ENCODE measurements around the gene UNC13C. TPM values are rescaled to one million over a fixed set of nuclear protein-coding genes. Genes with fewer than 3 reads are reported as not detected.

Gene UNC13C
- total RNA-seq, 4 donors from 2014 or later = 0.04 to 0.24 (median 0.22) TPM

GRCh38 chr15:54033869-54034458, 55.7 kb downstream of the UNC13C start:
- no peak for DNase-seq (ENCODE audit: low spot score in 2 of 2)
- WGBS = 77% methylated on average over 3 of the region's 3 CpGs
- no peak overlapping the region for H3K4me3 ChIP-seq
- H3K9me3 ChIP-seq = no peaks in the 10 kb centered on the region
- no peaks in the 10 kb centered on the region for H3K36me3 ChIP-seq
- TF ChIP-seq EP300 (IDR thresholded peaks at IDR 0.05) (no peak), POLR2A (IDR thresholded peaks at IDR 0.05) (no peak), POLR2AphosphoS5 (IDR thresholded peaks at IDR 0.05) (no peak), CTCF (IDR thresholded peaks at IDR 0.05) (no peak)
- H3K27ac ChIP-seq = no peak overlapping the region
- no peaks in the 10 kb centered on the region for H3K4me1 ChIP-seq
- H3K27me3 ChIP-seq = no peaks in the 10 kb centered on the region

- DNase-seq (ENCODE audit: low spot score in 2 of 2) = no peak
- H3K4me1 ChIP-seq = no peaks in the 10 kb centered on the region
- no peaks in the 10 kb centered on the region for H3K27me3 ChIP-seq
- no peak overlapping the region for H3K4me3 ChIP-seq
- WGBS = 89% methylated on average over 7 of the region's 7 CpGs
- no peaks in the 10 kb centered on the region for H3K9me3 ChIP-seq
- H3K36me3 ChIP-seq = no peaks in the 10 kb centered on the region
- no peak overlapping the region for H3K27ac ChIP-seq
- no peak for TF ChIP-seq POLR2A (IDR thresholded peaks at IDR 0.05)
- TF ChIP-seq CTCF (IDR thresholded peaks at IDR 0.05) = no peak
- TF ChIP-seq POLR2AphosphoS5 (IDR thresholded peaks at IDR 0.05) = no peak
- TF ChIP-seq EP300 (IDR thresholded peaks at IDR 0.05) = no peak
These were observed 57.4 kb downstream of the UNC13C start for GRCh38 chr15:54035616-54036015.

- TF ChIP-seq EP300 (IDR thresholded peaks at IDR 0.05) (no peak), POLR2AphosphoS5 (IDR thresholded peaks at IDR 0.05) (no peak), POLR2A (IDR thresholded peaks at IDR 0.05) (no peak), CTCF (IDR thresholded peaks at IDR 0.05) (no peak)
- WGBS = 66% methylated on average over 2 of the region's 2 CpGs
- H3K27me3 ChIP-seq = no peaks in the 10 kb centered on the region
These were observed 67.2 kb downstream of the UNC13C start for GRCh38 chr15:54045397-54045796.

GRCh38 chr15:54046093-54046492, 67.9 kb downstream of the UNC13C start:
- no peaks in the 10 kb centered on the region for H3K4me1 ChIP-seq
- no peak for DNase-seq (ENCODE audit: low spot score in 2 of 2)
- TF ChIP-seq EP300 (IDR thresholded peaks at IDR 0.05) (no peak), CTCF (IDR thresholded peaks at IDR 0.05) (no peak), POLR2AphosphoS5 (IDR thresholded peaks at IDR 0.05) (no peak), POLR2A (IDR thresholded peaks at IDR 0.05) (no peak)
- H3K27ac ChIP-seq = no peak overlapping the region
- H3K36me3 ChIP-seq = no peaks in the 10 kb centered on the region
- H3K9me3 ChIP-seq = no peaks in the 10 kb centered on the region
- no peak overlapping the region for H3K4me3 ChIP-seq
- no peaks in the 10 kb centered on the region for H3K27me3 ChIP-seq
- WGBS = 82% methylated on average over 2 of the region's 2 CpGs

More at GRCh38 chr15:54045397-54045796, 67.2 kb downstream of the UNC13C start:
- H3K4me3 ChIP-seq = no peak overlapping the region
- no peak overlapping the region for H3K27ac ChIP-seq
- no peak for DNase-seq (ENCODE audit: low spot score in 2 of 2)
- H3K4me1 ChIP-seq = no peaks in the 10 kb centered on the region
- no peaks in the 10 kb centered on the region for H3K9me3 ChIP-seq
- H3K36me3 ChIP-seq = no peaks in the 10 kb centered on the region

- TF ChIP-seq EP300 (IDR thresholded peaks at IDR 0.05) (no peak), POLR2AphosphoS5 (IDR thresholded peaks at IDR 0.05) (no peak), POLR2A (IDR thresholded peaks at IDR 0.05) (no peak), CTCF (IDR thresholded peaks at IDR 0.05) (no peak)
- Histone ChIP-seq H3K4me3 (no peak overlapping the region), H3K9me3 (no peaks in the 10 kb centered on the region), H3K36me3 (no peaks in the 10 kb centered on the region), H3K27ac (no peak overlapping the region), H3K4me1 (no peaks in the 10 kb centered on the region), H3K27me3 (no peaks in the 10 kb centered on the region)
- DNase-seq (ENCODE audit: low spot score in 2 of 2) = no peak
- 25% methylated on average over 3 of the region's 3 CpGs for WGBS
These were observed 86.1 kb downstream of the UNC13C start for GRCh38 chr15:54064365-54064764.
